Gastrocnemius medialis (tissue), 4 donors: ENCODE measurements around the gene TBC1D10A.

Experiments used
- CTCF ChIP-seq, 5 experiments: fragments of 450-650 bp in 3 of 5; fragments of 200-600 bp in 2 of 5; sonication (generic) in 2 of 5; IDR thresholded peaks in 4 of 5; conservative IDR thresholded peaks in 1 of 5; 1 replicate in 4 of 5; 2 replicates in 1 of 5; pipeline ENCODE4 v1.5.1; 2016 to 2019; ENCODE audit warnings: antibody characterized with exemption in 5 of 5, mild to moderate bottlenecking in 3 of 5, moderate library complexity in 3 of 5
- POLR2A ChIP-seq, 2 donors: fragments of 450-650 bp; IDR thresholded peaks; one replicate each; pipeline ENCODE4 v1.6.1; 2017; ENCODE audit warnings: antibody characterized with exemption in 2 of 2, mild to moderate bottlenecking in 2 of 2, moderate library complexity in 2 of 2

GRCh38 chr22:30284172-30284571, 42.6 kb downstream of the TBC1D10A start:
- TF ChIP-seq CTCF (IDR thresholded peaks at IDR 0.05 in 4 of 5, conservative IDR thresholded peaks at IDR 0.05 in 1 of 5), result no peak
- no peak for TF ChIP-seq POLR2A (IDR thresholded peaks at IDR 0.05)
